Activated T-helper 1 cell treated with anti-CD3 and anti-CD28 coated beads, Interleukin-12 subunit alpha, Interleukin-12 subunit beta, Interleukin-2, Interleukin-4 antibody, amounts not matched to agents 30 ng/mL and 10 ng/mL and 1 ng/mL, durations not matched to agents 14 hours and 24 hours and 36 hours (primary cell): ENCODE measurements around the gene AQP6. TPM values are rescaled to one million over a fixed set of nuclear protein-coding genes. Genes with fewer than 3 reads are reported as not detected.

Experiments
- DNase-seq: peaks from one replicate; pipeline ENCODE4 v3.0.0; 2021; ENCODE audit warnings: low spot score
- H3K27ac Mint-ChIP-seq: one replicate; pipeline ENCODE4 v1.8.0; 2021; ENCODE audit warnings: mild to moderate bottlenecking, mixed read lengths
- H3K27me3 Mint-ChIP-seq: one replicate; pipeline ENCODE4 v1.8.0; 2022; ENCODE audit warnings: mild to moderate bottlenecking, moderate library complexity, mixed read lengths; ENCODE audit not compliant: insufficient read depth
- H3K36me3 Mint-ChIP-seq: one replicate; pipeline ENCODE4 v1.8.0; 2021; ENCODE audit warnings: low read depth, mixed read lengths
- H3K4me1 Mint-ChIP-seq: one replicate; pipeline ENCODE4 v1.8.0; 2021; ENCODE audit warnings: low read depth, mixed read lengths
- H3K4me3 Mint-ChIP-seq: one replicate; pipeline ENCODE4 v1.8.0; 2021; ENCODE audit warnings: mild to moderate bottlenecking, moderate library complexity, mixed read lengths
- H3K9me3 Mint-ChIP-seq: one replicate; pipeline ENCODE4 v1.8.0; 2021; ENCODE audit warnings: mixed read lengths
- intact Hi-C: fragments of 100-400 bp; cut with micrococcal nuclease; formaldehyde crosslinking; loops from one replicate; pipeline ENCODE4 v1.15.1; 2024
- total RNA-seq: library from RNA; stranded (reverse); gene quantifications from 2 replicates; pipeline ENCODE4 v1.2.3, GENCODE V29; 2022

Gene AQP6
- total RNA-seq, 1 donor from 2014 or later, result not detected

DNA sequence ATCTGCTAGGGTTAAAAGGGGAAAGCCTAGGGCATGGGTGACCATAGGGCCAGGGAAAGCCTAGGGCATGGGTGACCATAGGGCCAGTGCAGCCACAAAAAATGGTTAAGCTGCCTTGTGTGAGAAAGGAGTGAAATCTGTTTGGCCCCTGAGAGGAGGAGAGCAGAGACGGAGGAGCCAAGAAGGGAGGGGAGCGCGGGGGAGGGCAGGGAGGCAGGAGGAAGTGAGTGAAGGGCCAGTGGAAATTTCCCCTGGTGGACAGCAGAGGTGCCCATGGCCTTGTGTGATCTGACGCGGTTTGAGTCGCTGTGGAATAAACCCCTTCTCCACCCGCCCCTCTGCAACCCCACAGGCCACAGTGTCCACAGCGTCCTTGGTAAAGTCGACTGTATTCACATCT lies 618 bp upstream of the AQP6 start:
- intact Hi-C loops, result no loop called here
- Mint-ChIP-seq H3K27ac (no peak overlapping the region), H3K4me3 (no peak overlapping the region), H3K27me3 (peaks cover 1% of the 10 kb centered on the region), H3K4me1 (no peaks in the 10 kb centered on the region), H3K9me3 (no peaks in the 10 kb centered on the region), H3K36me3 (no peaks in the 10 kb centered on the region)
- DNase-seq, result no peak

DNA sequence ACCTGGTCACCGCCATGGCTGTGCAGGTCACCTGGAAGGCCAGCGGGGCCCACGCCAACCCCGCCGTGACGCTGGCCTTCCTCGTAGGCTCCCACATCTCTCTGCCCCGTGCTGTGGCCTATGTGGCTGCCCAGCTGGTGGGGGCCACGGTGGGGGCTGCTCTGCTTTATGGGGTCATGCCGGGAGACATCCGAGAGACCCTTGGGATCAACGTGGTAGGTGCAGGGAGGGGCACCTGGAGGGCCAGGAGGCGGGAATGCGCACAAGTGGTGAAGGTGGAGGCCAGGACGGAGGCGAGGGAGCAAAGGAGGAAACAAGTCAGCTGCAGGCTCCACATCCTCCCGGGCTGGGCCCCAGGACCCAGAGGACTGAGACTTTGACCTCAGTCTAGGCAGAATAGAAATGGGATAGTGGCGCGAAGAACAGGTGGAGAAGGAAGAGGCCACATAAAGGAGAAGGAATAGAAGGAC lies 649 bp downstream of the AQP6 start:
- Mint-ChIP-seq H3K27ac (no peak overlapping the region), H3K27me3 (no peaks in the 10 kb centered on the region), H3K9me3 (no peaks in the 10 kb centered on the region), H3K36me3 (no peaks in the 10 kb centered on the region), H3K4me1 (no peaks in the 10 kb centered on the region), H3K4me3 (no peak overlapping the region)
- intact Hi-C loops, result no loop called here
- no peak for DNase-seq

DNA sequence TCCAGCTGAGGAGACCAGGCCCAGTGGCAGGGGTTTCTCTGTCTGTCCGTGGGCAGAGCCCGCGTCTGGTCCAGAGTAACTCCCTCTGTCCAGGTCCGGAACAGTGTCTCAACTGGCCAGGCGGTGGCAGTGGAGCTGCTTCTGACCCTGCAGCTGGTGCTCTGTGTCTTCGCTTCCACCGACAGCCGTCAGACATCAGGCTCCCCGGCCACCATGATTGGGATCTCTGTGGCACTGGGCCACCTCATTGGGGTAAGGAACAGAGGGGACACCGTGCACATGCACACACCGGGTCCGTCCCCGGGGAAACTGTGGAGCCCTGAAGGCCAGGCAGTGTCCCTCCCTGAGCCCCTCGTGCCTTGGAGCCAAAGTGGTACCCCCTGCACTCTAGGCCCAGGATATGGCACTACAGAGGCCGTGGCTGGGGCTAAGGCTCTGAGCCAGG lies 1.5 kb downstream of the AQP6 start:
- H3K4me3 Mint-ChIP-seq, result no peak overlapping the region
- H3K4me1 Mint-ChIP-seq, result no peaks in the 10 kb centered on the region
- H3K36me3 Mint-ChIP-seq, result no peaks in the 10 kb centered on the region
- no peak overlapping the region for H3K27ac Mint-ChIP-seq
- DNase-seq, result no peak
- intact Hi-C loops, result no loop called here
- H3K9me3 Mint-ChIP-seq, result no peaks in the 10 kb centered on the region
- no peaks in the 10 kb centered on the region for H3K27me3 Mint-ChIP-seq

DNA sequence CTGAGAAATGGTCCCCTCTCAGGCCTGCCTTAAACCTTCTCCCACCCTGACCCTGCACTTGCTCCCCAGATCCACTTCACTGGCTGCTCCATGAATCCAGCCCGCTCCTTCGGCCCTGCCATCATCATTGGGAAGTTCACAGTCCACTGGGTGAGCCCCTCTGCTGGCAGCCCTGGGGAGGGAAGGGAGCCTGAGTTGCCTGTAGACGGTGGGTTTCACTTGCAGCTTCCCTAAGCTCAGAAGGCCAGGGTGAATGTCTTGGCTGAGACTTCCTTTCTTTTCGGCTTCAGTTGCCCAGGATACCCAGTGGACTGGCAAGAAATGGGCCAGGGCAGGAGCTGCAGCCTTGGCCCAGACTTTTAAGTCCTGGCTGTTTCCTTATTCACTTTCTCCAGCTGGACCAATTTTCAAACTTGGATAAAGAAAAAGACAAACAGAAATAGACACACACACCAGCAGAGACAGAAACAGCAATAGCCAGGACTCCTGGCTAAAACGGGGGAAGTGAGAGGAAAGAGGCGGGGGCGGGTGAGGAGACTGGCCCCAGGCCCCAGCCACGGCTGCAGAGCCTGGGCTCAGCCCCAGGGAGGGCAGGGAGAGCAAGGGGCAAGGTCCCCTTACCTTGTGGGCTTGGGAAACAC lies 2.0 kb downstream of the AQP6 start:
- H3K27ac Mint-ChIP-seq, result peak overlapping the region; percentile 10
- H3K27me3 Mint-ChIP-seq, result no peaks in the 10 kb centered on the region
- no peaks in the 10 kb centered on the region for H3K36me3 Mint-ChIP-seq
- H3K4me3 Mint-ChIP-seq, result no peak overlapping the region
- no peak for DNase-seq
- no peaks in the 10 kb centered on the region for H3K4me1 Mint-ChIP-seq
- H3K9me3 Mint-ChIP-seq, result no peaks in the 10 kb centered on the region
- intact Hi-C loops, result no loop called here

DNA sequence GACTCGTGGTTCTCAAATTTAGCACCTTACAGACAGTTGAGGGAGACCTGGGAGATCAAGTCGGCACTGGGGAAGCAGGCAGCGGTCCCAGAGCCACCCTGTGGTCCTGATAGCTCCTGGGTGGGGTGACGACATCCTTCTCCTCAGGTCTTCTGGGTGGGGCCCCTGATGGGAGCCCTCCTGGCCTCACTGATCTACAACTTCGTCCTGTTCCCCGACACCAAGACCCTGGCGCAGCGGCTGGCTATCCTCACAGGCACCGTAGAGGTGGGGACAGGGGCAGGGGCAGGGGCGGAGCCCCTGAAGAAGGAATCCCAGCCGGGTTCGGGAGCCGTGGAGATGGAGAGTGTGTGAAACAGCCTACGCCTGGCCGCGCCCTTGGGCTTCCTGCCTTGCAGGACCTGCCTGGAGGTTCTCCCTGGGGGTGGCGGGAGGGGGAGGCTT lies 2.6 kb downstream of the AQP6 start:
- Mint-ChIP-seq H3K27ac (no peak overlapping the region), H3K36me3 (no peaks in the 10 kb centered on the region)

DNA sequence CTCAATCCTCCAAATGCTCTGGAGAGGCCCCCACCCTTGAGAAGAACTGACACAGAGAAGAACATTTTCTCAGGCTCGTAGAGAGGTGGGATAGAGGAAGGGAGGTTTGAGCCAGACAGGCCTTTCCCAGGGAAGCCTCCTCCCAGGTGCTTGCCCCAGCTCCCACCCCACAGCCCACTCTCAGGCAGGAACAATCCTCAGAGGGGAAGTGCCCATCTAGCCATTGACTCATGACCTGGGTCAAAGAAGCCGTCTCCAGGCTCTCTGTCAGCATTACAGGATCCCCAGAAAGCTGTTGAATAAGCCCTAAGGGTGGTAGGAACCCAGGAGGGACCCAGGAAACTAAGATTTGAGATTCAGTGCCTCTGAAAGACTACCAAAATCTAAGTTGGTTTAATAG lies 3.8 kb downstream of the AQP6 start:
- Mint-ChIP-seq H3K27me3 (no peaks in the 10 kb centered on the region), H3K27ac (no peak overlapping the region), H3K9me3 (no peaks in the 10 kb centered on the region), H3K4me1 (no peaks in the 10 kb centered on the region), H3K4me3 (no peak overlapping the region), H3K36me3 (no peaks in the 10 kb centered on the region)
- intact Hi-C loops, result no loop called here
- no peak for DNase-seq

More for the DNA sequence above, 2.6 kb downstream of the AQP6 start:
- no peak for DNase-seq
- no peak overlapping the region for H3K4me3 Mint-ChIP-seq
- H3K27me3 Mint-ChIP-seq, result no peaks in the 10 kb centered on the region
- intact Hi-C loops, result no loop called here
- H3K4me1 Mint-ChIP-seq, result no peaks in the 10 kb centered on the region
- no peaks in the 10 kb centered on the region for H3K9me3 Mint-ChIP-seq

DNA sequence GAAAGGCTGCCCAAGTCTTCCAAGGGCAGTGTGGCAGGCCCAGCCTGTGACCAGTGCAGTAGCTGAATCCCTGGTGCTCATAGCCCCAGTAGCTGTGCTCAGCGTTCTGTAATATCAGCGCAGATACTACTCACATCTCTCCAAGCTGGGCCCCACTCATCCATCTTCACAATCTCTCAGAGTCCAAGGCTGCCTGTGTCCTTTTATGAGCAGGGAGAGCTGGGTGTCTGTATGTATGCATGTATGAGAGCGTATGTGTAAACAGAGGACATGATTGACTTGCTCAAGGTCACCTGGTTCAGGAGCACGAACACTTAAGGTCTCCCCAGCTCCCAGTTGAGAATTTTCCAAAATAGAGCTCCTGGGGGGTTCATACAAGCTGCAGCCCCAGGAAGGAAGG lies 5.4 kb downstream of the AQP6 start:
- no peak for DNase-seq
- Mint-ChIP-seq H3K9me3 (no peaks in the 10 kb centered on the region), H3K27ac (no peak overlapping the region), H3K4me1 (no peaks in the 10 kb centered on the region), H3K4me3 (no peak overlapping the region), H3K27me3 (no peaks in the 10 kb centered on the region), H3K36me3 (no peaks in the 10 kb centered on the region)
- intact Hi-C loops, result no loop called here

DNA sequence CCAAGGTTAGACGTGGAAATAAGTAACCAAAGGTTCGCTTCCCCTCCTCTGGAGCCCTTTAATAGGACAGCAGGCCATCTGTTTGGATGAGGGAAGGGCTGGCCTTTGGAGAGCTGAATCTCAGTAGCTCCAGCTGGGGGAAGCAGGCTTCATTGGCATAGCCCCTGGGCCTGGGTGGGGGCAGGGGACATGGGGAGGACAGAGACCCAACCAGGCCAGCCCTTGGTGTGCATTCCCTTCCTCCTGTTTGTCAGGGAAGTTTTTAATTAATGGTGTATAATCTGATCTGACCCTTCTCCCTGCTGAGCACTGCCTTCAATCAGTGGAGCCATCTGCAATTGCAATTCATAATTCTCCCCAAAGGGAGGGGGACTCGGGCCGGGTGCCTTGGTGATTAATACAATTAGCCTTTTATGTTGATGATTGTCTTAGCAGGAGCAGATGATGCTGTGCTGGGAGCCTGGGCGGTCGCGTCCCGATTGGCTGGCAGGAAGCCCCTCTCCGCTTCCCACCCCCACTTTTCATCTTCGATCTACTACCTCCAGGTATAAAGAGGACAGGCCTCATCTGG lies 6.4 kb downstream of the AQP6 start:
- no peak for DNase-seq

DNA sequence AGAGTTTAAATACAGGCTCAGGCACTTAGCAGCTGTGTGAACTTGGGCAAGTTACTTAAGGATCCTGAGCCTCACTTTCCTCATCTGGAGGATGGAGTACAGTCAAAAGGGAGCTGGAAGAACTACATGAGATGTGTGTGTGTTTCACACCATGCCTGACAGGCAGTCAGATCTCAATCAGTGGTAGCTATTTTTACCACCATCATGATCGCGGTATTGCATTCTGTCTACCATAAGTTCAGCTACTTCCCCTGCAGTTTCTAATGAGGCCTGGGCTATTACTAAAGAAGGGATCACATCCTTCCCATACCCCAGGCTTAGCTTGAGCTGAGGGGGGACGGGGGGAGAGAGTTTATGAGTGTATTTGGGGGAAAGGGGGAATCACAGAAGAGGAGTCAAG lies 7.0 kb downstream of the AQP6 start:
- H3K27ac Mint-ChIP-seq, result no peak overlapping the region
- DNase-seq, result no peak
- intact Hi-C loops, result no loop called here
- H3K4me3 Mint-ChIP-seq, result no peak overlapping the region
- H3K9me3 Mint-ChIP-seq, result no peaks in the 10 kb centered on the region
- H3K4me1 Mint-ChIP-seq, result no peaks in the 10 kb centered on the region
- H3K36me3 Mint-ChIP-seq, result no peaks in the 10 kb centered on the region
- no peaks in the 10 kb centered on the region for H3K27me3 Mint-ChIP-seq

More for the DNA sequence above, 6.4 kb downstream of the AQP6 start:
- Mint-ChIP-seq H3K27ac (no peak overlapping the region), H3K27me3 (no peaks in the 10 kb centered on the region), H3K9me3 (no peaks in the 10 kb centered on the region), H3K36me3 (no peaks in the 10 kb centered on the region), H3K4me1 (no peaks in the 10 kb centered on the region), H3K4me3 (no peak overlapping the region)
- intact Hi-C loops, result no loop called here

DNA sequence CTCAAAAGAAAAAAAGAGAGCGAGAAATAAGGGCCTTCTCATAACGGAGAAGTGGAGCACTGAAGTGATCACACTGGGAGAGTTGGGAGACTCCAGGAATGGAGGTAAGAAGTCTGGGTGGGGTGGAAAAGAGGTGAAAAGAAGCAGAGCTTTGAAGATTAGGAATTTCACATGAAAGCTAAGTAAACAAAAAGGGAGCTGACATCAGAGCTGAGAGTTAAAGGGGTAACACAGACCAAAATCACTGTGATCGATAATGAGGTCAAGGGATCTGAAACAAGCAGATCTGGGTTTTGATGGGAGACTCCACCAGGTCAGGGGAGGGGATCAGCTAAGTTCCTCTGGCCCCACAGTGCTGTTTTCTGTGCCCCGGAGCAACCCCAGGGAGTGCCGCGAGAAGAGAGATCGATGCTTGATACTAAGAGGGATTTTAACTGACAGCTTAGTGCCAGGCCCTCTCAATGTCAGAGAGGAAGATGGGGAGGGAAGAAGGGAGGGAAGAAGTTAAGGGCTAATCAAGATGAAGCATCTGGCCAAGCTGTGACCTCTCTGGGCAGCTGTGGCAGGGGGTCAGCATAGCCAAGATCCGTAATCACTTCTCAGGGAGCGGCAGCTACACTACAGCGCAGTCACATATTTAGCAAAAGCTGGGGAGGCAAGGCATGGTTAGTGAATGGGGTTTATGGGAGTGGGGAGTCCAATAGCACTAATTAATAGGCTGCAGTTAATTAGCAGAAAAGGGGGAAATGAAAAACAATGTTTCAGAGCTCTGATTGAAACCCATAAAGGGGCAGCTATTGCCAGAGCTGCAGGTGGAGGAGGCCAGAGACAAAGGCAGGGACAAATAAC lies 8.0 kb downstream of the AQP6 start:
- no peak overlapping the region for H3K27ac Mint-ChIP-seq
- intact Hi-C loops, result no loop called here
- no peak overlapping the region for H3K4me3 Mint-ChIP-seq
- H3K4me1 Mint-ChIP-seq, result peaks cover 1% of the 10 kb centered on the region
- H3K27me3 Mint-ChIP-seq, result no peaks in the 10 kb centered on the region
- peaks cover 5% of the 10 kb centered on the region for H3K36me3 Mint-ChIP-seq
- H3K9me3 Mint-ChIP-seq, result no peaks in the 10 kb centered on the region
- no peak for DNase-seq

DNA sequence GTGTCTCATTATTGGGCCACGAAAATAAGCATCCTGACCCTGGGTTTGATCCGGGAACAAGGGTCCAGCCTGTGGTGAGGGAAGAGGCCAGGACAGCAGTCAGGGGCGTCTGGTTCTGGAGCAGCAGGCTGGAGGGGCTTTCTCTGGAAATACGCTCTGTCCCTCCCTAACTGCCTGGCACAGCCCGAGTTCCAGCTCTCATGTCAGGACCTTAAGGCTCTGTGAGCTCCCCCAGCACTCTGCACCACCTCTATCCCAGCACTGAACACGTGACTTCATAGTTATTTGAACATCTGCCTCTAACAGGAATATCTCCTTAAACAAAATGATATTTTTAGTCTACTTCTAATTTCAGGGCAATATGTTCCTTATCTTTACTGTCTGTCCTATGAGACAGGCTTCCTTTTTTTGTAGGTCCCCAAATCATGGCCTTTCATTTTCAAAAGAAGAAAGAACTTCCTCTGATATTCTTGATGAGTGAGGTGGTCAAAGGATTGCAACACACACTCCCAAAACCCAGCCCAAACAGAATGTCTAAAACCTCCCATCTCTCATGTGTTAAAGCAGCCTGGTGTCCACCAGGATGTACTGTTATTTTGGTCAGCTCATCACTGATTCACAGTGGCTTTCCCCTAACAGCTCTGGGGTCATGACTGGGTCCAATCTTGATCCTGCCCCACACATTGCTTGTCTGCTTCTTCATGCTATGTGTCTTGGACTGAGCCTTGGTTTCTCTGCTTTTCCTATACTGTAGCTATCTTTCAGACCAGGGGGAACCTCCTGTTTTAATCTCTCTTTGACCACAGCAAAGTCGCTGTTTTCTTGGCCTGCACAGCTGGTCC lies 9.7 kb downstream of the AQP6 start:
- DNase-seq, result no peak
- intact Hi-C loops, result no loop called here
- H3K27ac Mint-ChIP-seq, result no peak overlapping the region
- peaks cover 9% of the 10 kb centered on the region for H3K4me1 Mint-ChIP-seq
- H3K9me3 Mint-ChIP-seq, result no peaks in the 10 kb centered on the region
- H3K4me3 Mint-ChIP-seq, result no peak overlapping the region
- H3K27me3 Mint-ChIP-seq, result no peaks in the 10 kb centered on the region
- H3K36me3 Mint-ChIP-seq, result peaks cover 18% of the 10 kb centered on the region

DNA sequence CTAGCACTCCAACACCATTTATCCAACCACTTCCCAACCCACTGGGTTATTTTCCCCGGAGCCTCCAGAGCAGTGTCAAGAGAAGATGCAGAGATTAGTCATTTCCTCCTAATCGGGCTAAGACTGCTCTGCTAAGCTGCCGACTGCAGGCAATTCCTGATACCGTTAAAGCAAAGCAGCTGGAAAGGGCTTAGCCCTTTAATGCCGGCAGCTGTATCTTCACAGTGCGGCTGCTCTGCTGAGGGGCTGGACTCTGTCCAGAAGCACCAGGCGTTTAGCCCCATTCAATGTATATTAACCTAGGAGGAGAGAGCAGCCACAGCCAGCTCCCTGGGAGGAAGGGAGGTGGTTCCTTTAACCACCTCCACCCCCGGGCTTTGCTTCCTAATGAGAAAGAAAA lies 11.1 kb downstream of the AQP6 start:
- no peaks in the 10 kb centered on the region for H3K27me3 Mint-ChIP-seq
- no peak for DNase-seq
- H3K36me3 Mint-ChIP-seq, result peaks cover 27% of the 10 kb centered on the region
- intact Hi-C loops, result no loop called here
- H3K9me3 Mint-ChIP-seq, result no peaks in the 10 kb centered on the region
- H3K4me3 Mint-ChIP-seq, result no peak overlapping the region
- H3K27ac Mint-ChIP-seq, result no peak overlapping the region
- peaks cover 9% of the 10 kb centered on the region for H3K4me1 Mint-ChIP-seq
